Lower lobe of right lung (tissue), 2 donors: Measurements from ENCODE around the gene GPR27. TPM values are rescaled to one million over a fixed set of nuclear protein-coding genes. Genes with fewer than 3 reads are reported as not detected.

Experiments used
- ATAC-seq, 2 donors: fragments of 200-7000 bp; cut with Tn5 transposase; one replicate each; pipeline ENCODE4 v1.9.1; 2020 to 2022; ENCODE audit warnings: mild to moderate bottlenecking in 2 of 2, moderate library complexity in 2 of 2
- DNase-seq: peaks from one replicate; pipeline ENCODE4 v3.0.0-alpha.2; 2020
- H3K27ac ChIP-seq: fragments of 200-600 bp; one replicate; pipeline ENCODE4 v1.8.0; 2022
- H3K27me3 ChIP-seq: fragments of 200-600 bp; one replicate; pipeline ENCODE4 v1.8.0; 2022; ENCODE audit warnings: low read depth
- H3K36me3 ChIP-seq: fragments of 200-600 bp; one replicate; pipeline ENCODE4 v1.8.0; 2022; ENCODE audit warnings: mild to moderate bottlenecking
- H3K4me1 ChIP-seq: fragments of 200-600 bp; one replicate; pipeline ENCODE4 v1.8.0; 2022
- H3K4me3 ChIP-seq: fragments of 200-600 bp; one replicate; pipeline ENCODE4 v1.8.0; 2022; ENCODE audit warnings: mild to moderate bottlenecking
- H3K9me3 ChIP-seq: fragments of 200-600 bp; one replicate; pipeline ENCODE4 v1.8.0; 2022
- CTCF ChIP-seq: fragments of 200-600 bp; IDR thresholded peaks from one replicate; pipeline ENCODE4 v1.8.0; 2022; ENCODE audit warnings: antibody characterized with exemption, mild to moderate bottlenecking
- intact Hi-C: fragments of 100-400 bp; cut with DNase I; formaldehyde crosslinking; loops from one replicate; pipeline ENCODE4 v1.11.0; 2022
- total RNA-seq: library from RNA; stranded (reverse); fragmentation: NEBNext Ultra II Directional; extraction: Animal tissue kit (Norgen Biotek cat#: 25700); gene quantifications from one replicate; pipeline ENCODE4 v1.2.1, GENCODE V29; 2021
- donor health status: DM: no; HTN: yes; CAD: no; lungs with severe emphysema.

The GPR27 gene
- total RNA-seq, 1 donor from 2014 or later, result 2.6 TPM

- Histone ChIP-seq H3K4me1 (peaks cover 6% of the 10 kb centered on the region), H3K27me3 (peaks cover 24% of the 10 kb centered on the region), H3K9me3 (no peaks in the 10 kb centered on the region), H3K27ac (no peak overlapping the region), H3K36me3 (no peaks in the 10 kb centered on the region), H3K4me3 (peak overlapping the region; percentile 51)
- ATAC-seq (no peak), DNase-seq (no peak)
- no peak for TF ChIP-seq CTCF
- intact Hi-C loops, result no loop called here
Observed at GRCh38 chr3:71752831-71753700, 589 bp upstream of the GPR27 start.

GRCh38 chr3:71754610-71755253 is 1.1 kb downstream of the GPR27 start:
- DNase-seq (peak; percentile 49), ATAC-seq (peak in 1 of 2 donors; percentile 19)
- H3K4me3 ChIP-seq, result peak overlapping the region; percentile 51
- no peaks in the 10 kb centered on the region for H3K36me3 ChIP-seq
- H3K27ac ChIP-seq, result no peak overlapping the region
- H3K4me1 ChIP-seq, result peaks cover 6% of the 10 kb centered on the region
- intact Hi-C loops, result no loop called here
- H3K9me3 ChIP-seq, result no peaks in the 10 kb centered on the region
- H3K27me3 ChIP-seq, result peaks cover 24% of the 10 kb centered on the region
- TF ChIP-seq CTCF, result no peak

GRCh38 chr3:71758091-71758490 is 4.4 kb downstream of the GPR27 start:
- ATAC-seq, result no peak
- Histone ChIP-seq H3K4me3 (no peak overlapping the region), H3K4me1 (peaks cover 2% of the 10 kb centered on the region), H3K9me3 (no peaks in the 10 kb centered on the region), H3K27ac (no peak overlapping the region), H3K36me3 (no peaks in the 10 kb centered on the region), H3K27me3 (peaks cover 33% of the 10 kb centered on the region)
- TF ChIP-seq CTCF, result no peak
- intact Hi-C loops, result no loop called here
- DNase-seq, result no peak

GRCh38 chr3:71759401-71759800 is 5.7 kb downstream of the GPR27 start:
- no peak for ATAC-seq
- TF ChIP-seq CTCF, result no peak
- Histone ChIP-seq H3K36me3 (no peaks in the 10 kb centered on the region), H3K4me3 (no peak overlapping the region), H3K27me3 (peaks cover 30% of the 10 kb centered on the region), H3K4me1 (no peaks in the 10 kb centered on the region), H3K27ac (no peak overlapping the region), H3K9me3 (no peaks in the 10 kb centered on the region)
- intact Hi-C loops, result no loop called here
- DNase-seq, result no peak

GRCh38 chr3:71760140-71760539 is 6.5 kb downstream of the GPR27 start:
- no peak for ATAC-seq
- no peak for TF ChIP-seq CTCF
- intact Hi-C loops, result no loop called here

More at GRCh38 chr3:71760140-71760539, 6.5 kb downstream of the GPR27 start:
- DNase-seq, result no peak
- no peaks in the 10 kb centered on the region for H3K36me3 ChIP-seq
- H3K27me3 ChIP-seq, result peaks cover 25% of the 10 kb centered on the region
- H3K27ac ChIP-seq, result no peak overlapping the region
- no peak overlapping the region for H3K4me3 ChIP-seq
- no peaks in the 10 kb centered on the region for H3K9me3 ChIP-seq
- H3K4me1 ChIP-seq, result no peaks in the 10 kb centered on the region
